ENCODE measurements around the gene TRPV4. TPM values are rescaled to one million over a fixed set of nuclear protein-coding genes. Genes with fewer than 3 reads are reported as not detected.

The TRPV4 gene
- total and polyA plus RNA-seq, 10 of the 15 experiments (the other 5 are each of a cell fraction or from before 2014, with no cell fraction given) = not detected

GRCh38 chr12:109772622-109773321 is 60.4 kb downstream of the TRPV4 start:
- intact Hi-C loops (cut with micrococcal nuclease; ENCODE audit: unreplicated experiment) (no loop called here), in situ Hi-C loops (cut with MboI) (no loop called here)
- no peaks in the 10 kb centered on the region for H3K4me1 ChIP-seq (ENCODE audit: control insufficient read depth, insufficient read depth, low read length)
- H3K9me3 ChIP-seq (replicated peaks; ENCODE audit: control insufficient read depth, insufficient read depth, low read length) = no peaks in the 10 kb centered on the region
- ChIA-PET CTCF (interaction anchor here (0.6 to 5.4 kb wide), 8 partner anchors 73 to 292 kb away, joined by 3 to 56 read pairs (median 4); no protein-coding TSS in a partner anchor), POLR2A (no interaction called here), RAD21 (ENCODE audit: unreplicated experiment) (interaction anchor here (1.1 kb wide), 1 partner anchor 175 kb away, joined by 6 read pairs; no protein-coding TSS in a partner anchor), SMC1A (ENCODE audit: uncharacterized antibody, unreplicated experiment) (no interaction called here)
- no peak overlapping the region for H3K9ac ChIP-seq (ENCODE audit: control insufficient read depth, insufficient read depth, low read length)
- H3K4me3 ChIP-seq = no peak overlapping the region
- FAIRE-seq = no peak
- ATAC-seq = no peak
- H4K20me1 ChIP-seq (ENCODE audit: control insufficient read depth, insufficient read depth) = no peaks in the 10 kb centered on the region
- no peak for DNase-seq (ENCODE audit: low read depth, low spot score)
- H3K27me3 ChIP-seq (replicated peaks in 1 of 2; ENCODE audit: control insufficient read depth in 2 of 2, insufficient read depth in 2 of 2, low read length in 1 of 2) = no peaks in the 10 kb centered on the region
- no peak overlapping the region for H3K4me2 ChIP-seq (ENCODE audit: control insufficient read depth, insufficient read depth)
- 40% methylated on average over 12 of the region's 12 CpGs for WGBS (ENCODE audit: insufficient coverage, insufficient replicate concordance, low lambda C conversion rate, missing lambda C conversion rate)
- H2AFZ ChIP-seq (ENCODE audit: control insufficient read depth, low read depth, low read length) = no peak overlapping the region
- no peaks in the 10 kb centered on the region for H3K36me3 ChIP-seq (ENCODE audit: control insufficient read depth in 2 of 2, insufficient read depth in 2 of 2, low read length in 1 of 2)
- BruUV-seq (replicated peaks) = no TSS peak
- H3K27ac ChIP-seq (ENCODE audit: control insufficient read depth, insufficient read depth) = no peak overlapping the region
- H3K79me2 ChIP-seq (ENCODE audit: control insufficient read depth, insufficient read depth, low read length) = no peaks in the 10 kb centered on the region
- TF ChIP-seq RBBP5 (conservative IDR thresholded peaks at IDR 0.05) = no peak
- TF ChIP-seq SIN3A (IDR thresholded peaks at IDR 0.05; ENCODE audit: low read depth, low read length) = no peak
- no peak for TF ChIP-seq CHD2 (IDR thresholded peaks at IDR 0.05; ENCODE audit: borderline replicate concordance, low read depth, low read length)
- no peak for TF ChIP-seq ZSCAN29 (IDR thresholded peaks at IDR 0.05)
- no peak for TF ChIP-seq SPI1 (IDR thresholded peaks at IDR 0.05; ENCODE audit: borderline replicate concordance, insufficient read depth, low read depth, low read length)
- no peak for TF ChIP-seq SKIL (IDR thresholded peaks at IDR 0.05; ENCODE audit: low read depth, poor library complexity, severe bottlenecking)
- no peak for TF ChIP-seq IKZF1 (conservative IDR thresholded peaks at IDR 0.05)
- TF ChIP-seq FOXM1 (IDR thresholded peaks at IDR 0.05; ENCODE audit: low read depth, low read length) = no peak
- no peak for TF ChIP-seq SREBF1 (IDR thresholded peaks at IDR 0.05; ENCODE audit: low read length)
- TF ChIP-seq KAT2A (conservative IDR thresholded peaks at IDR 0.05; ENCODE audit: control insufficient read depth, low read depth, low read length) = no peak
- TF ChIP-seq RAD21 (IDR thresholded peaks at IDR 0.05; ENCODE audit: insufficient read depth, low read depth, low read length) = no peak
- no peak for TF ChIP-seq ZBTB11 (CRISPR knock-in tag; IDR thresholded peaks at IDR 0.05)
- no peak for TF ChIP-seq E4F1 (IDR thresholded peaks at IDR 0.05; ENCODE audit: borderline replicate concordance, partially characterized antibody)
- no peak for TF ChIP-seq POU2F2 (IDR thresholded peaks at IDR 0.05; ENCODE audit: borderline replicate concordance, low read depth, low read length)
- TF ChIP-seq NR2C1 (IDR thresholded peaks at IDR 0.05) = no peak

Data from GM12878 (cell line).